Nephron (organoid): Measurements from ENCODE around the gene BCO2.
"Not testable (repeated sequence)": the region's sequence is repeated elsewhere in the genome, so short reads cannot be mapped to it uniquely, and the experiment has no call there.

Experiments used
- H3K27ac Mint-ChIP-seq, 3 experiments: 2 replicates each; pipeline ENCODE4 v1.8.0; 2020; ENCODE audit warnings: mixed read lengths in 3 of 3, mild to moderate bottlenecking in 2 of 3, moderate library complexity in 1 of 3
- H3K27me3 Mint-ChIP-seq: 2 replicates; pipeline ENCODE4 v1.8.0; 2021; ENCODE audit warnings: low read depth, mild to moderate bottlenecking, moderate library complexity, mixed read lengths
- H3K36me3 Mint-ChIP-seq: 2 replicates; pipeline ENCODE4 v1.8.0; 2020; ENCODE audit warnings: low read depth, mixed read lengths
- H3K4me1 Mint-ChIP-seq: 2 replicates; pipeline ENCODE4 v1.8.0; 2020; ENCODE audit warnings: mixed read lengths
- H3K4me3 Mint-ChIP-seq, 3 experiments: 2 replicates each; pipeline ENCODE4 v1.8.0; 2020; ENCODE audit warnings: mild to moderate bottlenecking in 3 of 3, mixed read lengths in 3 of 3, moderate library complexity in 2 of 3
- H3K9me3 Mint-ChIP-seq: 2 replicates; pipeline ENCODE4 v1.8.0; 2020; ENCODE audit warnings: mixed read lengths
- CTCF ChIP-seq, 3 experiments: fragments of 200-600 bp; sonication (generic); IDR thresholded peaks; one replicate each; pipeline ENCODE4 v1.5.0; 2021; ENCODE audit warnings: antibody characterized with exemption in 3 of 3; ENCODE audit not compliant: unreplicated experiment in 3 of 3

Gene BCO2

GRCh38 chr11:112179601-112180000 lies 4.3 kb downstream of the BCO2 start:
- H3K4me1 Mint-ChIP-seq: peaks cover 21% of the 10 kb centered on the region
- peaks cover 2% of the 10 kb centered on the region for H3K9me3 Mint-ChIP-seq
- no peak overlapping the region for H3K27ac Mint-ChIP-seq
- H3K27me3 Mint-ChIP-seq: no peaks in the 10 kb centered on the region
- no peak for TF ChIP-seq CTCF (IDR thresholded peaks at IDR 0.05; ENCODE audit: unreplicated experiment in 3 of 3)
- H3K4me3 Mint-ChIP-seq: no peak overlapping the region
- H3K36me3 Mint-ChIP-seq: no peaks in the 10 kb centered on the region

- H3K27ac Mint-ChIP-seq: no peak overlapping the region
- no peak overlapping the region for H3K4me3 Mint-ChIP-seq
- TF ChIP-seq CTCF (IDR thresholded peaks at IDR 0.05; ENCODE audit: unreplicated experiment in 3 of 3): no peak
- H3K9me3 Mint-ChIP-seq: peaks cover 2% of the 10 kb centered on the region
- H3K4me1 Mint-ChIP-seq: no peaks in the 10 kb centered on the region
- no peaks in the 10 kb centered on the region for H3K36me3 Mint-ChIP-seq
- no peaks in the 10 kb centered on the region for H3K27me3 Mint-ChIP-seq
These were observed 7.6 kb downstream of the BCO2 start for GRCh38 chr11:112182867-112183266.

GRCh38 chr11:112185883-112186282 lies 10.6 kb downstream of the BCO2 start:
- Mint-ChIP-seq H3K9me3 (peaks cover under 1% of the 10 kb centered on the region), H3K27me3 (no peaks in the 10 kb centered on the region), H3K4me1 (no peaks in the 10 kb centered on the region), H3K27ac (no peak overlapping the region), H3K36me3 (no peaks in the 10 kb centered on the region), H3K4me3 (no peak overlapping the region)
- TF ChIP-seq CTCF (IDR thresholded peaks at IDR 0.05; ENCODE audit: unreplicated experiment in 3 of 3): no peak

GRCh38 chr11:112186304-112186703 lies 11.0 kb downstream of the BCO2 start:
- no peak overlapping the region for H3K27ac Mint-ChIP-seq
- H3K4me3 Mint-ChIP-seq: no peak overlapping the region
- no peaks in the 10 kb centered on the region for H3K27me3 Mint-ChIP-seq
- TF ChIP-seq CTCF (IDR thresholded peaks at IDR 0.05; ENCODE audit: unreplicated experiment in 3 of 3): no peak
- no peaks in the 10 kb centered on the region for H3K4me1 Mint-ChIP-seq
- no peaks in the 10 kb centered on the region for H3K9me3 Mint-ChIP-seq
- H3K36me3 Mint-ChIP-seq: no peaks in the 10 kb centered on the region

GRCh38 chr11:112195113-112195512 lies 19.8 kb downstream of the BCO2 start:
- H3K4me1 Mint-ChIP-seq, H3K27ac Mint-ChIP-seq, H3K36me3 Mint-ChIP-seq, H3K9me3 Mint-ChIP-seq, H3K27me3 Mint-ChIP-seq, H3K4me3 Mint-ChIP-seq: not testable (repeated sequence)

GRCh38 chr11:112195951-112196351 lies 20.6 kb downstream of the BCO2 start:
- no peak overlapping the region for H3K4me3 Mint-ChIP-seq
- H3K27ac Mint-ChIP-seq: no peak overlapping the region
- H3K36me3 Mint-ChIP-seq: no peaks in the 10 kb centered on the region
- no peaks in the 10 kb centered on the region for H3K4me1 Mint-ChIP-seq
- H3K9me3 Mint-ChIP-seq: no peaks in the 10 kb centered on the region
- no peak for TF ChIP-seq CTCF (IDR thresholded peaks at IDR 0.05; ENCODE audit: unreplicated experiment in 3 of 3)
- H3K27me3 Mint-ChIP-seq: no peaks in the 10 kb centered on the region
